Islet precursor cell (in vitro differentiated cells): Measurements from ENCODE around the gene TFAP2D.

Experiments used
- DNase-seq: peaks from one replicate; pipeline ENCODE4 v3.0.0-alpha.2; 2018

Gene TFAP2D

DNA sequence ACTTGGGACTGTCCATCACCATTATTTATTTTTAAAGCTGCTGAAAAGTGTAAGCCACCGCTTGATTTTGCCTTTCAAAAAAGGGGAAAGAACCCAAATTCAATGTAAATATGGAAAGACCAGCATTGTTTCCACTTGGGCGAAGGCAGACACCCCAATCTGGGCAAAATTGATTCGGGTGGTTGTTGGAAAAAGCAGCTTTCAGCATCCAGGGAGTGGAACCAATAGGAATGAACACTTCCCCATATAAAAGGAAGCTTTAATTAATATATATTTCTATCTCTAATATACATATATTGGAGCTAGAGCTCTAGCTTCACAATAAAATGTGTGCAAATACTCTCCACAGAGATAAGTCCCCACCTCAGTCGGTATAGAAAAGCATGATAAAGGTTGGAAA, at the start of gene TFAP2D:
TSS of gene TFAP2D (plus strand) at position 301 of the 400 bp plus-strand sequence. CDS start 530 bp downstream, outside the sequence.
- no peak for DNase-seq

DNA sequence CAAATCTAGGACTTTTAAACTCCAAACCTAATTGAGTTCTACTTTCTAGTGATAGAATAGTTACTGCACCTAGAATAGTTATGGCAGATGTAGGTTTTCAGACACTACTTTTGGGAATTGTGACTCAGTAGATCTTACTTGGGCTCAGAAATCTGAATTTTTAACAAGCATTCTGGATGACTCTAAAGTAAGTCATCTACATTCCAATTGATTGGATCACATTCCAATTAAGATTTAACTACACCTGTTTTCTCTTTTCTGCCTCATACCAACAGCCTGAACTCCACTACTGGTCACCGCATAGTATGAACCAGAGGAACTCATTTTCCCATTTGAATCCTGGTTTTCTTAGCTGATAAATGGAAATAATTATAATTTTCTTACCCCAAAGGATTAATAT, 49.5 kb upstream of the TFAP2D start:
- DNase-seq = no peak

DNA sequence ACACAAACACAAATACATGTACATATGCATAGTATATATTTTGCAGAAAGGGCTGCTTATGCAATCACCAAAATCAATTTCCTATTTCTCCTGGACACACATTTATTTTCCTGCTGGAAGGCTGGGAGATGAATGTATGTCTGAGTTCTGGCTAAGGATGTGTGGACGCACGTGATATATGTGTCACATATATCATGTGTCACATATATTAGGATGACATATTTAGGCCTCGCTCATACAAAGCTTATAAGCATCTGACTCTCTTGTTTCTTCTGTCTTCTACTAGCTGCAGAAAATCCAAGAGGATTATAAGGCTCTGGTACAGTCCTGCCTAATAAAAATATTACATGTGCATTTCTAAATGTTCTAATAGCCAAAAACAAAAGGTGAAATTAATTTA, 47.2 kb upstream of the TFAP2D start:
- no peak for DNase-seq

DNA sequence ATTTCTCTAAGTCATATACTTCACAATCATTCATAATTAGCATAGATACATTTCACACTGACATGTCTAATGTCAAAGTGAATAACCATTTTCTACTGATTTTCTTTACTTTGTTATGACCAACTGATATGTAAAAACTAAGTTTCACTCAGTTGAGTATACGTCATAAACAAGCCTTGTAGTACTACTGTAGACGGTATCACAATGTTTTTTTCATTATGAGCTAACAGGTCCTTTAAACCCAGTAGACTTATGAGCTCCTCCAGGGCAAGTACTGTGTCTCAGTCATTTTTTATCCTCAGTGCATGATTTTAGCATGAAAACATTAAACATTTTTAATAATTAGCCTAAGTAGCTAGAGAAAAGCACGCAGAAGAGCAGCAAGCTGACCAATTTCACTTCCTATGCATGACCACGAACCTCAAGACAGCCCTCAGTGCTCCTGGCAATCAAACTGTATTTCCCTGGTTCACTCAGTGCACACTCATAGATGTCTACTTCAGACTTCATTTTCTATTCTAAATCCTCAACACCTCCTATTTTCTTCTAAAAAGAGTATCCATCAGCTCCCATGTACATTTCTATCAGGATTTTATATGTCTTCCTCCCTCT, 32.0 kb upstream of the TFAP2D start:
- no peak for DNase-seq

DNA sequence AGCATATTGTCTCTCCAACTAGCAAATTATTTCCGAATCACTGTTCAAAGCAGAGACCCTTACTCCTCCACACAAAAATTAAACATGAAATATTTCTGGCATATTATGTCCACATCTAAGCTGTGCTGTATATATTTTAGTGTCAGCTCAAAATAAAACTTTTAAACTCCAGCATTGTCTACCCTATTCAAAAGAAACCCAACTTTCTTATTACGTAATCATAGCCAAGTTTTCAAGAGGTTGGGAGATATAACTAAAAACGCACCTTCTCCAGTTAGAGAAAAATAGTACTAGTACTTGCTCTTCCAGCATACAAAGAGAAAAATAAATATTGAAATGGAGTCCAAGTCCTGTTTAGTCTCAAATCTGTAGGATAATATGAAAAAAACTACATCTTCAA, 24.1 kb upstream of the TFAP2D start:
- no peak for DNase-seq

DNA sequence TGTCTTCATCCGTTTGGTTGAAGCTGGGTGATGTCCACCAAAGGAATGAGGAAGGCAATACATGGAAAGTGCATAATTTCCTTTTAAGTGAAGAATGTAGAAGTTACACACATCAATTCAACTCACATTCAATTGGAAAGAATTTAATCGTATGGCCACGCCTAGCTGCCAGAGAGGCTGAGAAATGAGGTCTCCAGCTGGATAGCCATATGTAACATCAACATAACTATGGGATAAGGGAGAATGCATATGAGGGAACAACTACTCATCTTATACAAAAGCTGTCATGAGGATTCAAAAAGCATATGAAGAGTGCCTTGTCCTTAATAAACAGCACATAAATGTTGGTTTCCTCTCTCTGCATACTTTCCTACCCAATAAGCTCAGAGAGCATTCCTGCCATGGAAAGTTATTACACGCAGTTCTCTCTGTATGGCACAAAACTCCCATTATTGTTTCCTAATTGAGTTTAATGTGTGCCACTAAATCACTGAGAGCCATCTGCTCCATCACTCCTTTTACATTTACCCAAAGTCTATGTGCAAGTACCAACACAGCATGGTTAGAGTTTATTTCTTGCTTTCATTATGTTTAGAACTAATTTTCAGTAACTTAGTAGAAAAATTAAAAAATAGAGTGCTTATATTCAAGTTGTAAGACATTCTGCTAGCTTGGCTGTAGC, 21.4 kb upstream of the TFAP2D start:
- no peak for DNase-seq

DNA sequence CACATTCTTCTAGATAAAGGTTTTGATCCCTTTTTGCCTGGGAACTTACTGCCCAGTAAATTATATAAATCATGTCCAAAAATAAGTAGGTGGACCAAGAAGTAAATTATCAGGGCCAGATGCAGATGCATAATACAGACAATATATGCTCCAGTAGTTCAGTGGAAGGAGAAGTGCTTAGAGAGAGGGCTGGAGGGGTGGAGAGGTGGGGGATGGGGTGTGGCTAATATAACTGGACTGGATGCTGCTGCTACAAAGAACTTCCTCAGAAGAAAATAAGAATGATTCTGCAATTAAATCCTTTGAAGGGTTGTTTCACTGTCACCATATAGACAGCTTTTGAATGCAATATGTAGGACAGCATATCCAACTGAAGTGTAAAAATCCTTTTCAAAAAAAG, 14.8 kb upstream of the TFAP2D start:
- no peak for DNase-seq

DNA sequence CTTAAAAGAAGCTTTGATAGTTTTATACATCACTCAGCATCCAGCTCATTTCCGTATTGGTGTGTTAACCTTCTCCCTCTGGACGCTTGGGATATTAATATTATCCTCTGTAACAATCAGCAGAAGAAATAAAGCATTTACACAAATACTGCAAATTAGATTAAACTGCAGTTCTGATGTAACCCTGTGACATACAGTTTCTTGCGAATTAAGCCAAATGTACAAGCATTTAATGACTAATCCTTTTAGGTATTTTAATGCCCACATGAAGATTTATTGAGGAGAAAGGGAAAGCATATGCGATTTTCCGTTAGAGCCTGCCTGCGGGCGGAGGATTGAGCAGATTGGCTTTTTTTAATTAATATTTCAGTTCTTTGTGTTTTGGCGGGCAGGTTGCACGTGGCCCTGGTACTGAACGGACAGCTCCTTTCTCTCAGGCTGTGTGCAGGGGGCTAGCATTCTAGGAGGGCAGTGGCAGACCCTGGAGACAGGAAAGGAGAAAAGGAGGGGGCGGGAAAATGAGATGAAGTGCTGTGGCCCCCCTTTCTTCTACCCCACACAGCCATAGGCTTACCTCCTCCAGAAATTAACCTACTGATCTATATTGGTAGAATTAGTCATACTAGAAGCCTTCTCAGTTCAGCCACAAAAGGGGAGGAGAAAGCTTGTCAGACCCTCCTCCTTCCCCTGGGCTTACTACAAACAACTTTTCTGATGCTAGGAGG, 14.1 kb upstream of the TFAP2D start:
- no peak for DNase-seq

DNA sequence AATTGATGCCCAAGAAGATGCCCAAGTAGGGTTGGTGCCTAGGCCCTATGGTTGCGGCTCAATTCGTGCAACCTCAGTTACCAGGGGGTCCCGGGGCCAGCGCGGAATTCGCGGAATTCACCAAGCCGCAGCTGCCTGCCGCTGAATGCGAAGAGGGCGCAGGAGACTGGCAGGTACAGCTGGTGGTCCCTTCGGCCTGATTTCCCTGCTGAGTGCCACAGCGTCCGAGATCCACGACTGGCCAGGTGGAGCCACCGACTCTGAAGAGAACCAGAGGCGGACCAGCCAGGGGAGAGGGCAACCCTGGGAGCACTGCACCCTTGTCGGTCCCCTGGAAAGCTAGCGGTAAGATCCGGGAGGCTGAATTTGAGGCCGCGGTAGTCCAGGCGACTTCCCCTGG, 6.8 kb upstream of the TFAP2D start:
- peak; percentile 52 for DNase-seq

DNA sequence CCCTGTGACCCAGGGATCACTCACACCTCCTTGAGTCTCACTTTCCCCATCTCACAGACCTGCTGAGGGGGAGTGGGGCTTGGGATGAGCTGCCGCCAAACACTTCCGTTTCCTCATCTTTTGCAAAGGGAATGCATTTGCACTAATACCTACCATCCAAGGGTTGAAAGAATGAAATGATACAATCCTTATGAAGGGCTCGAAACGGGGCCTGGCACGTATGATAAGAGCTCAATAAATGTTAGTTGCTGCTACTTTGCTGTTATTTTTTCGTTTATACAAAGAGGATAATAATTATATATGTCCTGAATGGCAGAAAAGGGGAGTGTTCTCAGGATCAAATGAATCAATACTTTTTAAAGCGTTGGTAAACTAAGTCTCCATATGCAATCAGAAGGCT, 6.1 kb upstream of the TFAP2D start:
- no peak for DNase-seq

DNA sequence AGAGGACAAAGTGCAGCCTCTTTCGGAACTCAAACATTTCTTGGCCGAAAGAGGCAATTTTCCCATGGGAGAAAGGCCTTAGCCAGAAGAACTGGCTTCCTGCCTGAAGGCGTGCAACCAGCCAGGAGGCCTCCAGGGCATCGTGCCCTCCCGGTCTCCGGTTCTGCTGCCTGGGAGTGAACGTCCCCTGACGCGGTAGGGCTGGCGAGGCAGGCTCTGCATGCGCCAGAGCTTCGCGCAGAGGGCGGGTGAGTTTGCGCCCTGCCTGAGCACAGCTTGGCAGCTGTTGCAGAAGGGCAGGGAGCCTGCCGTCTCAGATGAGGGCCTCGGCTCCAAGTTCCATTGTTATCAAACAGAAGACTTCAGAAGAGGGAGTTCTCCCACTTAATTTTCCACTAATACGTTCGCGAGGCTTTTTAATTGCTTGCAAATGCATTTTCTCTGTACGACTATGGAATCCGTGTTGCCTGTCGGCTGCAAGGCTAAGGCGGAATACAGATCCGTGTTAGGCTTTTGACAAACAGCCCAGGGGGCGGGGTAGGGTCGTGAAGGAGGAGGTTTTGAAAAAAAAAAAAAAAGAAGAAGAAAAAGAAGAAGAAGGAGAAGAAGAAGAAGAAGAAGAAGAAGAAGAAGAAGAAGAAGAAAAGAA, 5.5 kb upstream of the TFAP2D start:
- DNase-seq = peak; percentile 72

DNA sequence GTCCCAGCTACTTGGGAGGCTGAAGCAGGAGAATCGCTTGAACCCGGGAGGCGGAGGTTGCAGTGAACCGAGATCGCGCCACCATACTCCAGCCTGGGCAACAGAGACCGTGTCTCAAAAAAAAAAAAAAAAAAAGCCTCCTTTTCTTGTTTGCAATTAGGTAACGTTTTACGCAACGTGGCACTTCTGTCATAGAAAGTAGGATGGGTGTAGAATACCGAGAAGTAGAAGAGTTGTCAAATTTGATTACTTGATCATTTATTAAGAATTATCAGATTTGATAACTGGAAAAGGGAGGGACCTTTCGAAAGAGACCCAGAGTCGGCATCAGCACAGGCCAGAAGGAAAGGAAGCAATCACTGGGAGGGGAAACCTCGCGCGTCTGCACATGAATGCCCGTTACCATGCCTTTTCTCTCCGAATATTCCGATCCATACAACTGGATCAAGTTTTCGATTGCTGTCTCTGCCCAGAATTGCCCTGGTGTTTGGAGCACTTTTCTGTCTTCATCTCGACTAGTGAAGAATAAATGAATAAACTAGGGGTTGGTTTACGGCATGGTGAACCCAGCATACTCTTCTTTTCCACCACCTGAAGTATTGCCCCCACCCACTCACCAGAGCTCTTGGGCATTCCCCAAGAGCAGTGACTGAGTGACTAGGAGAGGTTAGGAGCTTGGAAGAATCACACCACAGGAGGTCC, 4.5 kb upstream of the TFAP2D start:
- no peak for DNase-seq

DNA sequence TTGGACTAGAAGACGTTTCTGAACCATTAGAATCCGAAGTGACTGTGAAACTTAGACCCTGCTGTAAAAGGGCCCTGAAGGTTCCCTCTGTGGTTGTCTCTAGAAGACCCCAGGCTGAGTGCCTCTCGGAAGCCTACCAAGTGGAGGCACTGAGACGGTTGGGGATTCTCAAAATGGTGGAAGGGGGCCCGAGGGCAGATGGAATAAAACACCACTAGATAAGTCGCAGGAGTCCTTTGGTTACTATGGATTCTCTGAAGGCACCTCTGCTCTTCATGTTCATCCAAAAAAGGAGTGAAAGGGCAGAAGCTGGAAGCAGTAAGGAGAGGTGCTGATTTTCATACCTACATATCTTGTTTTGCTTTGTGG, 4.0 kb upstream of the TFAP2D start:
- no peak for DNase-seq

DNA sequence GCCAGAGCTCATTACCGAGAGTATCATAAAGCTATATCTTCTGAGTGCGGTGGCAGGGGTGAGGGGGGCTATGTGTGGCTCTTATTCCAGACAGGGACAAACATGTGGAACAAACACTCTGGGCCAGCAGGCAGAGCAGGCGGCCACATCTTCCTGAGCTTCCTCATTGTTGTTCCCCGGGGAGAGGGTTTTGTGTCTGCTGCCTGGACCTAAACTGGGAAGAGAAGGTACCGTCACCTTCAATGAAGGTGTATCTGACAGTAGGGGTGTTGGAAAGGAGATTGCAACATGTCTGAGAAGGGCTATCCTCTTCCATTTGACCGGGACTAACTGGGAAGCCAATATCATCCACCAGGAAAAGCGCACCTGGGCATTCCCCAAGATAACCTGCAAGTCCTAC, 1.6 kb upstream of the TFAP2D start:
- no peak for DNase-seq

DNA sequence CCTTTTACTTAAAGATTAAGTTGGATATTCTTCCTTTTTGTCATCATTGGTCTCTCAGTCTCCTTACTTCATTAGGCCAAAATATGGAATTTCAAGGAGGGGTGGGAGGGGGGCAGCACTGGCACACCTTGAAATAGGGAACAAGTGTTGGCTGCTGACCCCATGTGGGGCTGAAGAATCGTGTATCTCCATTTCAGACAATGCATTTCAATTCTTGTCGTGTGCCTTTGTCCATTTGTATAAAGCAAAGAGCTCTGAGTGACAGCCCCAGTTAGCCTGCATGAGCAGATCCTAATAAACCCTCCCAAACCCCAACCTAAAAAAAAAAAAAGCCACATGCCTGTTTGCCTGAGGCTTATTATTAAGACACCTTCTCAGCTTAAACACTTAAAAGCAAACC, 1.0 kb upstream of the TFAP2D start:
- DNase-seq = no peak

DNA sequence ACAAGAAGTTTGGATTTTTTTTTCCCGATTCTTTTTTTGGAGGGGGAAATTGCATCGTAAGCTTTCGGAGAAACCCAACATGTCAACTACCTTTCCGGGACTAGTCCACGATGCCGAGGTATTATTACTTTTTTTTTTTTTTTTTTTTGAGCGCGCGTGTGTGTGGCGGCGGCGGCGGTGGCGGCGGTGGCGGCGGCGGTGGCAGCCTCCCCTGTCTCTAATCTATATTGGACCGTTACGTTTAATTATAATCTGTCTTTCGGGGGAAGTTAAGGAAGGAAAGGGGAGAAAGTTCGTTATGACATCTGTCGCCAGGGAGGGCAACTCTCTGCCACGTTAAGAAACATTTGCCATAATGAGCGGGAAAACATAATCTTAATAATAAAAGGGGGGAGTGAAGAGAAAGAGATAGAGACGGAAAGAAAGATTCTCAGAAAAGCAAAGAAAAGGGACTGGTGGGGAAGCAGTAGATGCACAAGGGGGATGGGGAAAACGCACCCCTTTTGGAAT, 706 bp downstream of the TFAP2D start:
- DNase-seq = no peak

DNA sequence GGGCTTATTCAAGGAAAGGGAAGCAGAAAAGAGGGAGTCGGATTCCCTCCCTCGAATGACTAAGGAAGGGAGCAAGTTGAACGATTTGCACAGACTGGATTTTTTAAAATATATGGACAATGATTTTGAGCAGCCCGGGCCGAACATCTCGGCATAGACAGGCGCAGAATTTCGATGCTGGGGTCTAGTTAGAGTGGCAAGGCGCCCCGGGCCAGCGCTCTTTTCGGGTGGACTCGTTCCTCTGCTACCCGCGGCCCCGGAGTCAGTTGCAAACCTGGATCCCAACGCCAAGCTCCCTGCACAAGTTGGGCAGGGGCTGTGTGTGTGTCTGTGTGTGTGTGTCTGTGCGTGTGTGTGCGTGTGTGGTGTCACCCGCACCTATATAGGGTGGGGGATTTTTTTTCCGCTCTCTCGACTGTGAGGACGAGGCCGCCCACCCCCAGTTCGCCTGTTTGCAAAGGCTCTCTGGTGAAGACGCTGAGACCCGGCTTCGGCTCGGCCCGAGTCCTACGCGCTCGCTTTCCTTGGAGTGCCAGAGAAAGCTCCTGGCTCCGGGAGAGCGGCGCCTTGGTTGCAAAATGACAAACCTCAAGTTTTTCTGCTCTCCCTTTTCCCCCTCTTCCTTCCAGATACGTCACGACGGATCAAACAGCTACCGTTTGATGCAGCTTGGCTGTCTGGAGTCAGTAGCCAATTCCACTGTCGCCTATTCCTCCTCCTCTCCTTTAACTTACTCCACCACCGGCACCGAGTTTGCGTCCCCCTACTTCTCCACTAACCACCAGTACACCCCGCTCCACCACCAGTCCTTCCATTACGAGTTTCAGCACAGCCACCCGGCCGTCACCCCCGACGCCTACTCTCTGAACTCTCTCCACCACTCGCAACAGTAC, 1.4 kb downstream of the TFAP2D start:
- DNase-seq = peak; percentile 57

DNA sequence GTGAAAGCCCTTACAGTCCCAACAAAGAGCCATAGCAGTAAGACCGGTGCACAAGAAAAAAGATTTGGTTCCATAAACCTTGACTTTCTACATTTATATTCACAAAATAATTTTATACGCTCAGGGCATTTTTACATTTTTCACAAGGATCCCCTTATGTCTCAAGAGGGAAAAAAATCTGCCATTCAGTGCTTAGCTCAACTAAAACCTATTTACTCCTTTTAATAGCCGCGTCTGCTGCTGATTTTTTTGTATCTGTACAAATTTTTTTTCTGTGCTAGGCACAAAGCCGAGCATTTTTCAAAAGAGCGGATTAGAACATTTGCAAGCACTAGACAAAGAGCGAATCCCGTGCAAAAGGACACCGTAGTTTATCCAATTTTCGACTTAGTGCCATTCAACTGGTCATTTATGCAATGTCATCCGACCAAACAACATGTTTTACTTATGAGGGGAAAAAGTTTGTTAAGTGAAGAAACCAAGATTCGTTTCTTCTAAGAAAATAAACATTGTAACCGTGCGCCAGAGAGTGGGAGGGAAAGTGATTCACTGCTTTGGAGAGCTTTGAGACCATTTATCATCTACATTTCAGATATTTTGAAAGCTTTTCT, 3.7 kb downstream of the TFAP2D start:
- DNase-seq = no peak

DNA sequence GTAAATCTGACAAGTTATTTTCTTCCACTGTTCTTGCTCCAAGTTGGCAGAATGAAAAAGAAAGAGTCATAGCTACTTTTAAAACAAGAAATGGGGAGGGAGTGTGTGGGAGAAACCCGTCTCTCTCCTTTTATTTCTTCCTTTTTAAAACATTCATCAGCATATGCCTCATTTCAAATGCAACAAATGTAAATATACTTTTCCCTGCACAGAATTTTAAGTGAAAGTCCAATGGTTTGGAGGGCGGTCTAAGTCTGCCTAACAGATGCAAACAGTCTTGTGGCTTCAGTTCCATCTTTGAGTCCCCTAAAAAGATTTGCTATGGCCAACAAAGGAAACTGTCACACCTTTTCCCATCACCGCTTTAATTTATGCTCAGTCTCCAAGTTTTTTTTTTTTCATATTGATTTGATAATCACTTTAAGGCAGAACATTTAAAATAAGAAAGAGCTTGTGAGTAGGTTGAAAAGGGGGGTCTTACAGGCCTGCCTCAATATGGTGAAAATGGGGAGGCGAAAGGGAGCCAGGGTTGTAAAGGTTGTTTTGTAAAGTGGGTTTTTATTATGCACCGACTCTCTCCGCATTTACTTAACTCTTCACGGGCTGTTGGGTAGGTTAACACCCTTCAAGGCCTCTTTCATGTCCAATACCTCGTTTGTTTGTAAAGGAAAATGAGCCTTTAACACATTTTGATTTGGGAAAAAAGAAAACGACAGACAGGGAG, 4.6 kb downstream of the TFAP2D start:
- no peak for DNase-seq

DNA sequence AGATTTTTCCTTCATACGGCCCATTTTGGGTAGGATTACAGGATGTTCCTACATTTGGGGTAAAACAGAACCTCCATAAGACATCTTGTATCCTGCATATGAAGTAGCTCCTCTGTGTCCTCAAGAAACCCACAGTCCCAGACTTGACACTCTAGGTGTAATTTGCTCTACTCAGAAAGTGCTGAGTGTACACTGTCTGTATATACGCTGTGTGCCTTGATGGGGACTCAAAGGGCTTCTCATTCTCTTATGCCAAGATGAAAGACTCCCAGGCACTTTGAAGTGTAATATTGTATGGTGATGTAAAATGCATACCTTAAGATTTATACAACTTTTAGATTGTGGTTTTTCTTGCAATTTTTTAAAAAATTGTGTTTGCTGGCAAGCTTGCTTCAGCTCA, 5.2 kb downstream of the TFAP2D start:
- no peak for DNase-seq

DNA sequence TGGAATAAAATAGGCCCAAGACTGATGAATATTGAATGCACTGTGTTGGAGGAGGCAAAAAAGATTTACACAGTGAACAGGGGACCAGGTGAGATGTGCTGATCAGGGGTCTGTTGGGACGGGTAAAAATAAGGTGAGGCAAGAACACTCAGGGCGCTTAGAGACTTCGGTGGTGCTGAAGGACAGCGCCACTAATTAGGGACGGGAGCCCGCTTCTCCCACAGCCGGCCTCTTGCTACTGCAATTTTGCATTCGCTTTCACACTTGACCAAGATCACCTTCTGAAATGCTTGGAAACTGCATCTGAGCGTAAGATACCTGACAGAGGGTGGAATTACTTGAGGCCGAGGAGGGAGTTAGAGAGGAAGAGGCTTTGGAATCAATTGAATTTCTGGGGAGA, 7.3 kb downstream of the TFAP2D start:
- DNase-seq = peak; percentile 75
